Mesenchymal stem cell (in vitro differentiated cells and primary cell): ENCODE data around the gene WSCD1.

Experiments
- DNase-seq: peaks from one replicate; pipeline ENCODE4 v3.0.0-alpha.2; 2013
- H2AFZ ChIP-seq: one replicate; pipeline ENCODE4 v1.6.1; 2013; ENCODE audit warnings: low read depth, mild to moderate bottlenecking, control low read depth, inconsistent platforms, low read length, moderate library complexity
- H2AK5ac ChIP-seq: 2 replicates; pipeline ENCODE4 v1.6.1; 2013; ENCODE audit warnings: low read length, moderate library complexity, mild to moderate bottlenecking, inconsistent platforms; ENCODE audit not compliant: severe bottlenecking
- H2BK120ac ChIP-seq: one replicate; pipeline ENCODE4 v1.6.1; 2013; ENCODE audit warnings: low read depth, mild to moderate bottlenecking, inconsistent platforms, low read length, moderate library complexity
- H2BK12ac ChIP-seq, 2 experiments: one replicate each; pipeline ENCODE4 v1.6.1; 2013; ENCODE audit warnings: inconsistent platforms in 2 of 2, low read length in 2 of 2, mild to moderate bottlenecking in 2 of 2, moderate library complexity in 2 of 2, control low read depth in 1 of 2
- H2BK15ac ChIP-seq: one replicate; pipeline ENCODE4 v1.6.1; 2013; ENCODE audit warnings: mild to moderate bottlenecking, low read depth, inconsistent platforms; ENCODE audit not compliant: poor library complexity, severe bottlenecking
- H2BK5ac ChIP-seq: 2 replicates; pipeline ENCODE4 v1.6.1; 2013; ENCODE audit warnings: low read depth, mild to moderate bottlenecking, low read length, control low read depth, inconsistent platforms; ENCODE audit not compliant: poor library complexity, severe bottlenecking
- H3K14ac ChIP-seq, 2 experiments: one replicate each; pipeline ENCODE4 v1.6.1; 2013; ENCODE audit warnings: inconsistent platforms in 2 of 2, low read length in 2 of 2, control low read depth in 1 of 2, mild to moderate bottlenecking in 1 of 2, moderate library complexity in 1 of 2
- H3K18ac ChIP-seq, 2 experiments: one replicate each; pipeline ENCODE4 v1.6.1; 2013; ENCODE audit warnings: inconsistent platforms in 2 of 2, low read length in 2 of 2, control low read depth in 1 of 2, low read depth in 1 of 2, mild to moderate bottlenecking in 1 of 2
- H3K23ac ChIP-seq, 2 experiments: one replicate each; pipeline ENCODE4 v1.6.1; 2013; ENCODE audit warnings: inconsistent platforms in 2 of 2, low read length in 2 of 2, mild to moderate bottlenecking in 2 of 2, moderate library complexity in 2 of 2, control low read depth in 1 of 2
- H3K27ac ChIP-seq: 2 replicates; pipeline ENCODE4 v1.5.1; 2013; ENCODE audit warnings: mild to moderate bottlenecking, moderate library complexity, low read length, control low read depth, inconsistent platforms; ENCODE audit not compliant: poor library complexity, severe bottlenecking
- H3K27me3 ChIP-seq, 2 experiments: 2 replicates each; pipeline versions ENCODE4 v1.6.1 to v1.7.0; 2013; ENCODE audit warnings: low read length in 2 of 2, mild to moderate bottlenecking in 2 of 2, moderate library complexity in 2 of 2, control low read depth in 1 of 2, inconsistent platforms in 1 of 2; ENCODE audit not compliant: control insufficient read depth in 1 of 2, insufficient read depth in 1 of 2
- H3K36me3 ChIP-seq, 2 experiments: 2 replicates each; pipeline versions ENCODE4 v1.6.1 to v1.7.0; 2013; ENCODE audit warnings: low read length in 2 of 2, control low read depth in 1 of 2, inconsistent platforms in 1 of 2, low read depth in 1 of 2, mild to moderate bottlenecking in 1 of 2; ENCODE audit not compliant: insufficient read depth in 2 of 2, control insufficient read depth in 1 of 2
- H3K4ac ChIP-seq, 2 experiments: one replicate each; pipeline ENCODE4 v1.6.1; 2013; ENCODE audit warnings: inconsistent platforms in 2 of 2, low read length in 2 of 2, mild to moderate bottlenecking in 2 of 2, moderate library complexity in 2 of 2, control low read depth in 1 of 2, low read depth in 1 of 2
- H3K4me1 ChIP-seq: 2 replicates; pipeline ENCODE4 v1.6.1; 2013; ENCODE audit warnings: low read depth, low read length, control low read depth; ENCODE audit not compliant: control insufficient read depth, insufficient read depth
- H3K4me2 ChIP-seq: 2 replicates; pipeline ENCODE4 v1.6.1; 2013; ENCODE audit warnings: low read length, mild to moderate bottlenecking, inconsistent platforms; ENCODE audit not compliant: poor library complexity, severe bottlenecking
- H3K4me3 ChIP-seq, 2 experiments: 2 replicates each; pipeline versions ENCODE4 v1.5.1 to v1.7.0; 2013; ENCODE audit warnings: low read length in 2 of 2, mild to moderate bottlenecking in 2 of 2, control low read depth in 1 of 2, low read depth in 1 of 2; ENCODE audit not compliant: insufficient read depth in 1 of 2
- H3K79me1 ChIP-seq: replicated peaks from 2 replicates; pipeline ENCODE4 v1.6.1; 2013; ENCODE audit warnings: mild to moderate bottlenecking, control low read depth, low read length, inconsistent platforms; ENCODE audit not compliant: poor library complexity, severe bottlenecking
- H3K9ac ChIP-seq: 2 replicates; pipeline ENCODE4 v1.7.0; 2013; ENCODE audit warnings: mild to moderate bottlenecking, low read length, moderate library complexity
- H3K9me3 ChIP-seq: 2 replicates; pipeline ENCODE4 v1.7.0; 2013; ENCODE audit warnings: mild to moderate bottlenecking, low read length; ENCODE audit not compliant: control insufficient read depth
- H4K8ac ChIP-seq: one replicate; pipeline ENCODE4 v1.6.1; 2013; ENCODE audit warnings: inconsistent platforms, mild to moderate bottlenecking, low read length, moderate library complexity
- H4K91ac ChIP-seq: one replicate; pipeline ENCODE4 v1.6.1; 2013; ENCODE audit warnings: mild to moderate bottlenecking, low read length, inconsistent platforms
- WGBS: methylation state at CpG from one replicate; pipeline ENCODE4 v1.1.7; 2013; ENCODE audit warnings: mixed read lengths; 5-methylcytosine and 5-hydroxymethylcytosine counted together

The WSCD1 gene

GRCh38 chr17:6104956-6105648, 34.9 kb downstream of the WSCD1 start:
- DNase-seq = no peak

GRCh38 chr17:6105649-6106007, 35.4 kb downstream of the WSCD1 start:
- H3K4ac ChIP-seq = no peak overlapping the region

More at GRCh38 chr17:6104956-6105648, 34.9 kb downstream of the WSCD1 start:
- Histone ChIP-seq H2BK5ac (no peak overlapping the region), H3K23ac (no peak overlapping the region), H3K4ac (no peak overlapping the region), H3K4me1 (no peaks in the 10 kb centered on the region), H4K8ac (no peak overlapping the region), H3K4me3 (no peak overlapping the region), H3K4me2 (no peak overlapping the region), H2BK15ac (no peak overlapping the region), H2BK12ac (no peak overlapping the region), H3K27ac (no peak overlapping the region), H2AK5ac (no peak overlapping the region), H3K79me1 (no peaks in the 10 kb centered on the region), H4K91ac (no peak overlapping the region), H3K9me3 (peaks cover 3% of the 10 kb centered on the region), H3K36me3 (no peaks in the 10 kb centered on the region), H2BK120ac (no peak overlapping the region), H3K18ac (no peak overlapping the region), H3K9ac (no peak overlapping the region), H2AFZ (no peak overlapping the region), H3K14ac (no peak overlapping the region), H3K27me3 (peaks cover 0 to 21% of the 10 kb centered on the region in 2 experiments)
- 89% methylated on average over 11 of the region's 12 CpGs for WGBS

GRCh38 chr17:6106212-6106611, 36.0 kb downstream of the WSCD1 start:
- peaks cover 0 to 21% of the 10 kb centered on the region in 2 experiments for H3K27me3 ChIP-seq
- H3K4me2 ChIP-seq = no peak overlapping the region
- no peak overlapping the region for H4K8ac ChIP-seq
- no peak overlapping the region for H2BK12ac ChIP-seq
- peaks cover 3% of the 10 kb centered on the region for H3K9me3 ChIP-seq
- no peak overlapping the region for H3K9ac ChIP-seq
- WGBS = 96% methylated on average over 2 of the region's 2 CpGs
- no peak overlapping the region for H3K4me3 ChIP-seq
- no peak for DNase-seq
- H2AFZ ChIP-seq = no peak overlapping the region
- H3K36me3 ChIP-seq = no peaks in the 10 kb centered on the region
- H3K4ac ChIP-seq = no peak overlapping the region
- no peak overlapping the region for H2BK5ac ChIP-seq
- no peak overlapping the region for H2BK15ac ChIP-seq
- no peaks in the 10 kb centered on the region for H3K79me1 ChIP-seq
- H2BK120ac ChIP-seq = no peak overlapping the region
- H3K14ac ChIP-seq = no peak overlapping the region
- no peak overlapping the region for H3K18ac ChIP-seq
- no peak overlapping the region for H4K91ac ChIP-seq
- no peak overlapping the region for H2AK5ac ChIP-seq
- no peak overlapping the region for H3K27ac ChIP-seq
- H3K23ac ChIP-seq = no peak overlapping the region
- H3K4me1 ChIP-seq = no peaks in the 10 kb centered on the region

More at GRCh38 chr17:6105649-6106007, 35.4 kb downstream of the WSCD1 start:
- H3K18ac ChIP-seq = no peak overlapping the region
- no peak overlapping the region for H2BK15ac ChIP-seq
- H2AFZ ChIP-seq = no peak overlapping the region
- no peak overlapping the region for H2BK120ac ChIP-seq
- WGBS = 69% methylated on average over 6 of the region's 6 CpGs
- H3K4me3 ChIP-seq = no peak overlapping the region
- no peak overlapping the region for H2AK5ac ChIP-seq
- no peaks in the 10 kb centered on the region for H3K79me1 ChIP-seq
- no peak overlapping the region for H3K23ac ChIP-seq
- no peaks in the 10 kb centered on the region for H3K4me1 ChIP-seq
- no peak overlapping the region for H2BK12ac ChIP-seq
- peaks cover 3% of the 10 kb centered on the region for H3K9me3 ChIP-seq
- no peak overlapping the region for H4K8ac ChIP-seq
- H3K27me3 ChIP-seq = peaks cover 0 to 21% of the 10 kb centered on the region in 2 experiments
- H3K4me2 ChIP-seq = no peak overlapping the region
- H3K9ac ChIP-seq = no peak overlapping the region
- H3K27ac ChIP-seq = no peak overlapping the region
- H3K14ac ChIP-seq = no peak overlapping the region
- no peak overlapping the region for H4K91ac ChIP-seq
- no peak for DNase-seq
- H3K36me3 ChIP-seq = no peaks in the 10 kb centered on the region
- H2BK5ac ChIP-seq = no peak overlapping the region

DNA sequence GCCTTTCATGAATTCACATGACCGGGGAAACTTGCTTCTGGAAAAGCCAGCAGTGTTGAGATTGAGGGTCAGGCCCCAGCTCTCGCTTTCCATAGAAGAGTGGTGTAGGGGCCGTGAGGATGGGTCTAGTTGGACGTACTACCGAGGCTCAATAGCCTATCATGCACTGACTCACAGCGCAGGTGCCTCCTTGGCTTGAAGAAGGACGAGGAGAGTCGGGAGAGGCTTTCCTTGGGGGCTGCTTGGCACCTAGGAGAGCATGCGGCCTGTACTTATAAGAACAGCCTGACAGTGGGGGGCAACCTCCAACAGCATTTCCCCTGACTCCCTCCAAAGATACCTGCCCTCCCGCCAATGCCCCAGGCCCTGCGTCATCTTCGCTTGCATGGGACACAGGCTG, 37.6 kb downstream of the WSCD1 start:
- H4K8ac ChIP-seq = no peak overlapping the region
- no peak overlapping the region for H2BK15ac ChIP-seq
- no peak overlapping the region for H3K4me3 ChIP-seq
- H3K9ac ChIP-seq = no peak overlapping the region
- no peaks in the 10 kb centered on the region for H3K4me1 ChIP-seq
- WGBS = 93% methylated on average over 12 of the region's 12 CpGs
- no peak overlapping the region for H3K23ac ChIP-seq
- no peak overlapping the region for H3K4me2 ChIP-seq
- H4K91ac ChIP-seq = no peak overlapping the region
- no peak overlapping the region for H3K4ac ChIP-seq
- no peaks in the 10 kb centered on the region for H3K79me1 ChIP-seq
- no peak overlapping the region for H2BK5ac ChIP-seq
- peaks cover 3% of the 10 kb centered on the region for H3K9me3 ChIP-seq
- no peak for DNase-seq
- no peak overlapping the region for H3K18ac ChIP-seq
- H2BK12ac ChIP-seq = no peak overlapping the region
- H3K14ac ChIP-seq = no peak overlapping the region
- H2AK5ac ChIP-seq = no peak overlapping the region
- no peak overlapping the region for H2AFZ ChIP-seq
- H2BK120ac ChIP-seq = no peak overlapping the region
- H3K36me3 ChIP-seq = no peaks in the 10 kb centered on the region
- H3K27me3 ChIP-seq = peaks cover 0 to 12% of the 10 kb centered on the region in 2 experiments
- H3K27ac ChIP-seq = no peak overlapping the region
